A673 (cell line): Measurements from ENCODE around the gene GP1BB. TPM values are rescaled to one million over a fixed set of nuclear protein-coding genes. Genes with fewer than 3 reads are reported as not detected.

Experiments
- BruUV-seq: library from RNA; stranded (reverse); fragments of 400-500 nt; replicated peaks from 2 replicates; lab custom pipeline; 2021; lab: Mats Ljungman, UMichigan
- CTCF ChIA-PET: fragments of 300-600 bp; sonication (Branson Sonifier 250); formaldehyde crosslinking; loops from one replicate; lab custom pipeline; 2022; ENCODE audit warnings: antibody characterized with exemption; lab: Charles Lee
- POLR2A ChIA-PET: fragments of 300-600 bp; sonication (Branson Sonifier 250); formaldehyde crosslinking; loops from one replicate; lab custom pipeline; 2022; ENCODE audit warnings: antibody characterized with exemption; ENCODE audit not compliant: low non-redundant PET; lab: Charles Lee
- DNase-seq: peaks from one replicate; pipeline ENCODE4 v3.0.0-alpha.2; 2015; ENCODE audit warnings: low spot score
- H3K27ac ChIP-seq: fragments of 200-600 bp; sonication (generic); 2 replicates; pipeline ENCODE4 v1.5.1; 2016; ENCODE audit warnings: mixed run types, low read depth, mild to moderate bottlenecking, mixed read lengths, antibody characterized with exemption, low read length; ENCODE audit not compliant: poor library complexity, severe bottlenecking
- H3K27me3 ChIP-seq: fragments of 200-600 bp; sonication (generic); replicated peaks from 2 replicates; pipeline ENCODE4 v1.6.1; 2017; ENCODE audit warnings: mixed run types, low read depth, mild to moderate bottlenecking, mixed read lengths, antibody characterized with exemption, low read length; ENCODE audit not compliant: insufficient read depth, poor library complexity
- H3K36me3 ChIP-seq: fragments of 200-600 bp; sonication (generic); 2 replicates; pipeline ENCODE4 v1.6.1; 2016; ENCODE audit warnings: mixed run types, mild to moderate bottlenecking, mixed read lengths, antibody characterized with exemption, low read length; ENCODE audit not compliant: insufficient read depth, poor library complexity, severe bottlenecking
- H3K4me1 ChIP-seq: fragments of 200-600 bp; sonication (generic); 2 replicates; pipeline ENCODE4 v1.6.1; 2017; ENCODE audit warnings: mixed run types, mild to moderate bottlenecking, mixed read lengths, antibody characterized with exemption, low read length; ENCODE audit not compliant: insufficient read depth, poor library complexity, severe bottlenecking
- H3K4me3 ChIP-seq: fragments of 200-600 bp; sonication (generic); 2 replicates; pipeline ENCODE4 v1.5.1; 2016; ENCODE audit warnings: low read depth, mixed run types, mild to moderate bottlenecking, mixed read lengths, low read length; ENCODE audit not compliant: poor library complexity, severe bottlenecking
- H3K9me3 ChIP-seq: fragments of 200-600 bp; sonication (generic); 2 replicates; pipeline ENCODE4 v1.6.1; 2016; ENCODE audit warnings: mixed run types, low read depth, mild to moderate bottlenecking, mixed read lengths, antibody characterized with exemption, low read length; ENCODE audit not compliant: poor library complexity, severe bottlenecking
- EZH2 ChIP-seq: fragments of 200-600 bp; sonication (generic); IDR thresholded peaks from 2 replicates; pipeline ENCODE4 v1.6.1; 2017; ENCODE audit warnings: borderline replicate concordance, low read depth, mild to moderate bottlenecking, mixed read lengths, antibody characterized with exemption, low read length; ENCODE audit not compliant: poor library complexity, severe bottlenecking
- intact Hi-C: fragments of 100-400 bp; cut with micrococcal nuclease; formaldehyde crosslinking; loops from one replicate; pipeline ENCODE4 v1.10.0; 2022; ENCODE audit not compliant: unreplicated experiment
- total RNA-seq: library from RNA; stranded (reverse); gene quantifications from 2 replicates; pipeline ENCODE4 v1.2.3, GENCODE V29; 2021
- TF ChIP-seq, protein P1 (sequence below): fragments of 300-800, 200-600 bp; sonication (generic); conservative IDR thresholded peaks from 2 replicates; pipeline ENCODE4 v1.5.1; 2017; ENCODE audit warnings: low read depth, mild to moderate bottlenecking, antibody characterized with exemption, low read length, moderate library complexity, mixed read lengths

GP1BB gene
- total RNA-seq, 1 experiment from 2014 or later, result 12.6 TPM

GRCh38 chr22:19761725-19762567 lies 38.6 kb downstream of the GP1BB start:
- TF ChIP-seq, protein P1, sequence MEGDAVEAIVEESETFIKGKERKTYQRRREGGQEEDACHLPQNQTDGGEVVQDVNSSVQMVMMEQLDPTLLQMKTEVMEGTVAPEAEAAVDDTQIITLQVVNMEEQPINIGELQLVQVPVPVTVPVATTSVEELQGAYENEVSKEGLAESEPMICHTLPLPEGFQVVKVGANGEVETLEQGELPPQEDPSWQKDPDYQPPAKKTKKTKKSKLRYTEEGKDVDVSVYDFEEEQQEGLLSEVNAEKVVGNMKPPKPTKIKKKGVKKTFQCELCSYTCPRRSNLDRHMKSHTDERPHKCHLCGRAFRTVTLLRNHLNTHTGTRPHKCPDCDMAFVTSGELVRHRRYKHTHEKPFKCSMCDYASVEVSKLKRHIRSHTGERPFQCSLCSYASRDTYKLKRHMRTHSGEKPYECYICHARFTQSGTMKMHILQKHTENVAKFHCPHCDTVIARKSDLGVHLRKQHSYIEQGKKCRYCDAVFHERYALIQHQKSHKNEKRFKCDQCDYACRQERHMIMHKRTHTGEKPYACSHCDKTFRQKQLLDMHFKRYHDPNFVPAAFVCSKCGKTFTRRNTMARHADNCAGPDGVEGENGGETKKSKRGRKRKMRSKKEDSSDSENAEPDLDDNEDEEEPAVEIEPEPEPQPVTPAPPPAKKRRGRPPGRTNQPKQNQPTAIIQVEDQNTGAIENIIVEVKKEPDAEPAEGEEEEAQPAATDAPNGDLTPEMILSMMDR, result no peak
- TF ChIP-seq EZH2, result no peak
- Histone ChIP-seq H3K4me3 (no peak overlapping the region), H3K27me3 (peaks cover 45% of the 10 kb centered on the region), H3K27ac (no peak overlapping the region), H3K4me1 (peaks cover 6% of the 10 kb centered on the region), H3K36me3 (no peaks in the 10 kb centered on the region), H3K9me3 (no peaks in the 10 kb centered on the region)
- intact Hi-C loops, result no loop called here
- BruUV-seq, result no TSS peak
- DNase-seq, result no peak
- ChIA-PET CTCF (no interaction called here), POLR2A (no interaction called here)

DNA sequence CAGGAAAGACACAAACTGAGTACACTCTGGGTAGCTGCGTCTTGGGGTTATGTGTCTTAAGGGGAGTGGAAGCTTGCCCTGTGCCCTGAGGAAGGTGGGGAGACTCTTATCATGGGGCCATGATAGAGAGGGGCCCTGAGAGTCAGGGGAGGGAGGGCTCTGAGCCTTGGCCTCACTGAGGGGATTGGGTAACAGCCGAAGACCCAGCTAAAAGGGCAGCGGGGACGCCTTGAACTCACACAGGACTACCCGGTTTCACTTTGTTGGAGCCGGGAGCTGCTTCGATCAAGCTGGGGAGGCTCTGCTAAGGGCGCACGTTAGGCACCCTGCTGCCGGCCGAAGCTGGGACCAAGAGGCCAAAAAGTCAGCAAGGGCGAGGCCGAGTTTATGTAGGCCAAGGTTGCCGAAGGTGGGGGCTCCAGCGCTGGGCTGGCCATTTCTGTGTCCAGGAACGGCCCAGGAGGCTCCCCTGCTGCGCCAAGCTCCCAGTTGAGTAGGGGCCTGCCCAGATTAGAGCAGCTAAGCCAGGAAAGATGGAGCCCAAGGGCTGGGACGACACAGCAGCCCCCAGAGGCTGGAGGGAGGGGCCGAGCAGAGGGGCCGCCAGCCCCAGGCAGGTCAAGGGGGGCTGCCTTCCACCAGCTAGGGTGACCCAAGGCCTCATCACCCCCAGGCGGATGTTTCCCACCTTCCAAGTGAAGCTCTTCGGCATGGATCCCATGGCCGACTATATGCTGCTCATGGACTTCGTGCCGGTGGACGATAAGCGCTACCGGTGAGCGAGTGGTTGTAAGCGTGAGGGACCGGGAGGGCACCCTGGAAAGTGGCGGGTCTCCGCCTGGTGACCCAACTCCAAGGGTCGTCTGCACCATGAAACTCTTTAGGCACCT lies 39.5 kb downstream of the GP1BB start:
- Histone ChIP-seq H3K4me3 (no peak overlapping the region), H3K27me3 (peaks cover 45% of the 10 kb centered on the region), H3K4me1 (peaks cover 4% of the 10 kb centered on the region), H3K27ac (no peak overlapping the region), H3K9me3 (no peaks in the 10 kb centered on the region), H3K36me3 (no peaks in the 10 kb centered on the region)
- intact Hi-C loops, result no loop called here
- BruUV-seq, result no TSS peak
- CTCF ChIA-PET, result no interaction called here
- POLR2A ChIA-PET, result no interaction called here
- TF ChIP-seq, protein P1, result no peak
- TF ChIP-seq EZH2, result no peak
- no peak for DNase-seq

DNA sequence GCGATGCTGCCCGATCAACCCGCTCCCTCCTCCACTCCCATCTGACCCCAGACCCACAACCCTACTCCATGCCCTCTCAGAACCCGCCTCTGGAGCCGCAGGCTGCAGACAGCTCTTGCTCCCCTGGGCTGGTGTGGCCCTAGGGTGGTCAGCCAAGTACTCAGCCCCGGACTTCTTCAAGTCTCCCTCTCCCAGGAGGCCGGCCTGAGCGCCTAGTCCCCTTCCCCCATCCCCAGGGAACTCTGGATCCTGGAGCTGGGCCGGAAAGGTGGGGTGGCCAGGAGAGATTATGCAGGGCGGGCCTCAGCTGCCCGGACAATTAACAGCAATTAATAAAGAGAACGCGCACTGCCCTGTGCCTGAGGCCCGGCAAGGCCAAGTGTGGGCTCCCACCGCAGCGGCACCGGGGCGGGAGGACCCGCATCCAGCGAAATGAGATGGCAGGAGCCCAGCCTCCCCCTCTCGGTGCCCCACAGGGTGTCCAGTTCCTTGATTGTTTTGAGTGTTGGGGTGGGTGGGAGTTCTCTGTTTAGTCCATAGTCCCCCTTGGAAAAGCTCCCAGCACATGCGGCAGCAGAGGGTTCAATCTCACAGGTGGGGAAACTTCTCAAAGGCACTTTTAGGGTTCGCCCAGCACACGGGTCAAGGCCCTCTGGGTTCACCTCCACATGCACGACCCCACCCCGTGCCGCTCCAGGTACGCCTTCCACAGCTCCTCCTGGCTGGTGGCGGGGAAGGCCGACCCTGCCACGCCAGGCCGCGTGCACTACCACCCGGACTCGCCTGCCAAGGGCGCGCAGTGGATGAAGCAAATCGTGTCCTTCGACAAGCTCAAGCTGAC lies 40.3 kb downstream of the GP1BB start:
- no peaks in the 10 kb centered on the region for H3K36me3 ChIP-seq
- no peak overlapping the region for H3K27ac ChIP-seq
- DNase-seq, result no peak
- POLR2A ChIA-PET, result no interaction called here
- no peaks in the 10 kb centered on the region for H3K9me3 ChIP-seq
- CTCF ChIA-PET, result interaction anchor here (0.7 kb wide), 1 partner anchor 13 kb away, joined by 3 read pairs; no protein-coding TSS in a partner anchor
- peaks cover 52% of the 10 kb centered on the region for H3K27me3 ChIP-seq
- peaks cover 4% of the 10 kb centered on the region for H3K4me1 ChIP-seq
- no peak overlapping the region for H3K4me3 ChIP-seq
- intact Hi-C loops, result no loop called here
- TF ChIP-seq EZH2, result no peak
- TF ChIP-seq, protein P1, result no peak
- BruUV-seq, result no TSS peak
